Neural crest cell (in vitro differentiated cells): ENCODE measurements around the gene YKT6. TPM values are rescaled to one million over a fixed set of nuclear protein-coding genes. Genes with fewer than 3 reads are reported as not detected.

Experiments
- DNase-seq: peaks from one replicate; pipeline ENCODE4 v3.0.0; 2021; ENCODE audit warnings: low read depth, mixed read lengths, low spot score
- H3K27ac Mint-ChIP-seq: one replicate; pipeline ENCODE4 v1.8.0; 2021; ENCODE audit warnings: mild to moderate bottlenecking, mixed read lengths; ENCODE audit not compliant: unreplicated experiment
- H3K27me3 Mint-ChIP-seq: 2 replicates; pipeline ENCODE4 v1.8.0; 2021; ENCODE audit warnings: low read depth, mild to moderate bottlenecking, mixed read lengths
- H3K36me3 Mint-ChIP-seq: 2 replicates; pipeline ENCODE4 v1.8.0; 2021; ENCODE audit warnings: low read depth, mild to moderate bottlenecking, mixed read lengths
- H3K4me1 Mint-ChIP-seq: 2 replicates; pipeline ENCODE4 v1.8.0; 2021; ENCODE audit warnings: mixed read lengths
- H3K4me3 Mint-ChIP-seq: one replicate; pipeline ENCODE4 v1.8.0; 2021; ENCODE audit warnings: mild to moderate bottlenecking, mixed read lengths
- H3K9me3 Mint-ChIP-seq: 2 replicates; pipeline ENCODE4 v1.8.0; 2021; ENCODE audit warnings: mixed read lengths
- CTCF ChIP-seq: fragments of 200-600 bp; sonication (generic); conservative IDR thresholded peaks from 2 replicates; pipeline ENCODE4 v1.5.0; 2021; ENCODE audit warnings: antibody characterized with exemption, mild to moderate bottlenecking
- total RNA-seq: library from RNA; stranded (reverse); gene quantifications from 2 replicates; pipeline ENCODE4 v1.2.1, GENCODE V29; 2021

YKT6 gene
- total RNA-seq, 1 donor from 2014 or later: 97.4 TPM

DNA sequence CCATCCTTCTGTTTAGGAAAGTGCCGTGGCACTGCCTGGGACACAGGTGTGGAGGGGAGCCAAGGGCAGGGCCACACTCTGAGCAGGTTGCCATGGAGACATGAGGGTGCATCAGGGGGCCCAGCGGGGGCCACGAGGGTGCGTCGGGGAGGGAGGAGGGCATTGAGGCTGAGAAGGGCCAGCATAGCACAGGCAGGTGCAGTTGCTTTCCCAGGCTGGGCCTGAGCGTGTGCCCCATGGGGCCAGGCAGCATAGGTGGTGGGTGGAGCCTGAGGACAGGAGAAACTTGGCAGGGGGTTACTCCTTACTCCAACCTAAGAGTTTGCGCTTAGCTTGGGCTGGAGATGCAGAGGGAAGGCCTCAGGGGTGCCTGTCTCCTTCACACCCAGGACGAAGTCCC is 15.2 kb downstream of the YKT6 start:
- Mint-ChIP-seq H3K4me1 (peaks cover 30% of the 10 kb centered on the region), H3K4me3 (no peak overlapping the region), H3K9me3 (no peaks in the 10 kb centered on the region), H3K27ac (peak overlapping the region; percentile 43), H3K36me3 (peaks cover 3% of the 10 kb centered on the region), H3K27me3 (no peaks in the 10 kb centered on the region)
- DNase-seq: no peak
- no peak for TF ChIP-seq CTCF

GRCh38 chr7:44216521-44217222 is 15.9 kb downstream of the YKT6 start:
- no peak for TF ChIP-seq CTCF
- Mint-ChIP-seq H3K27ac (peak overlapping the region; percentile 85), H3K9me3 (no peaks in the 10 kb centered on the region), H3K4me1 (peaks cover 30% of the 10 kb centered on the region), H3K27me3 (no peaks in the 10 kb centered on the region), H3K4me3 (peak overlapping the region; percentile 15), H3K36me3 (peaks cover under 1% of the 10 kb centered on the region)
- no peak for DNase-seq

DNA sequence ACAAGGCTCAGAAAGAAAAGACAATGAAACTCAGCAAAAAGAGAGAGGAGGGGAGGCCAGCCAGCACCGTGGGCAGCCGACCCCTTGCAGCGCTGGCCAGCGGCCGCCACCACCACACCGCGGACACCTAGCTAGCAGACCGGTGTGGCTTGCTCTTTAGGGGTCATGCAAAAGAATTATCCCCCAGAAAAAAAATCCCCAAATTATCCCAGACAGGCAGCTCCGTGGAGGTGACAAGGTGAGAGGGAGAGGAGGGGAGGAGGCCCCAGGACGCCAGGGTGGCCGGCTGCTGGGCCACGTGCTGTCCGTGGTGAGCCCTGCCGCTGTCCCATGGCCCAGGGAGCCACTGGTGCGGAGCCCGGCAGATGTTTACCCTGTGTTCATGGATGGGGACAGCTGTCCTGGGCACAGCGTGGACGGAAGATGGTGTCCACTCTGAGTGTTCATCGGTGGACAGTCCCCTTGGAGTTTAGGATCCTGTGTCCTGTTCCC is 16.5 kb downstream of the YKT6 start:
- Mint-ChIP-seq H3K4me3 (no peak overlapping the region), H3K4me1 (peaks cover 30% of the 10 kb centered on the region), H3K27ac (peak overlapping the region; percentile 85), H3K36me3 (no peaks in the 10 kb centered on the region), H3K9me3 (no peaks in the 10 kb centered on the region), H3K27me3 (no peaks in the 10 kb centered on the region)
- DNase-seq: no peak
- TF ChIP-seq CTCF: no peak

GRCh38 chr7:44217852-44218402 is 17.1 kb downstream of the YKT6 start:
- DNase-seq: no peak
- peak overlapping the region; percentile 87 for H3K27ac Mint-ChIP-seq
- no peaks in the 10 kb centered on the region for H3K36me3 Mint-ChIP-seq
- no peaks in the 10 kb centered on the region for H3K27me3 Mint-ChIP-seq
- peak overlapping the region; percentile 14 for H3K4me3 Mint-ChIP-seq
- H3K9me3 Mint-ChIP-seq: no peaks in the 10 kb centered on the region
- no peak for TF ChIP-seq CTCF
- H3K4me1 Mint-ChIP-seq: peaks cover 30% of the 10 kb centered on the region

GRCh38 chr7:44218418-44219201 is 17.8 kb downstream of the YKT6 start:
- Mint-ChIP-seq H3K4me1 (peaks cover 32% of the 10 kb centered on the region), H3K4me3 (peak overlapping the region; percentile 14), H3K36me3 (no peaks in the 10 kb centered on the region), H3K27ac (peak overlapping the region; percentile 87), H3K9me3 (no peaks in the 10 kb centered on the region), H3K27me3 (peaks cover under 1% of the 10 kb centered on the region)
- no peak for TF ChIP-seq CTCF
- peak; percentile 58 for DNase-seq
